Uterus (tissue), 4 donors: ENCODE measurements around the gene RNFT2. TPM values are rescaled to one million over a fixed set of nuclear protein-coding genes. Genes with fewer than 3 reads are reported as not detected.

Experiments used
- DNase-seq, 2 donors: peaks; one replicate each; pipeline ENCODE4 v3.0.0-alpha.2; 2019 to 2020
- H3K27ac ChIP-seq, 2 donors: fragments of 200-600 bp; sonication (generic); 1 replicate in 1 of 2; 2 replicates in 1 of 2; pipeline ENCODE4 v1.5.1; 2016 to 2018
- H3K27me3 ChIP-seq, 2 donors: fragments of 200-600 bp; sonication (generic); one replicate each; pipeline ENCODE4 v1.5.1; 2018 to 2019; ENCODE audit warnings: control low read depth in 1 of 2
- H3K36me3 ChIP-seq, 2 donors: fragments of 200-600 bp; sonication (generic); one replicate each; pipeline ENCODE4 v1.5.1; 2019; ENCODE audit warnings: control low read depth in 1 of 2
- H3K4me1 ChIP-seq, 2 donors: fragments of 200-600 bp; sonication (generic); one replicate each; pipeline ENCODE4 v1.5.1; 2018 to 2019; ENCODE audit warnings: control low read depth in 1 of 2
- H3K4me3 ChIP-seq, 2 donors: fragments of 200-600 bp; sonication (generic); 1 replicate in 1 of 2; 2 replicates in 1 of 2; pipeline ENCODE4 v1.5.1; 2018 to 2019; ENCODE audit warnings: mild to moderate bottlenecking in 1 of 2
- H3K9me3 ChIP-seq, 2 donors: fragments of 200-600 bp; sonication (generic); one replicate each; pipeline ENCODE4 v1.5.1; 2019; ENCODE audit warnings: control low read depth in 1 of 2
- POLR2A ChIP-seq, 2 donors: fragments of 450-650 bp; IDR thresholded peaks; one replicate each; pipeline ENCODE4 v1.6.1; 2016; ENCODE audit warnings: antibody characterized with exemption in 2 of 2, mild to moderate bottlenecking in 1 of 2, moderate library complexity in 1 of 2
- intact Hi-C: fragments of 100-400 bp; cut with DNase I; formaldehyde crosslinking; loops from one replicate; pipeline ENCODE4 v1.15.1; 2023; ENCODE audit warnings: low total_unique reads
- total RNA-seq, 4 donors: library from RNA; depleted of rRNA in 3 of 4; stranded (reverse); fragments of >200 nt in 3 of 4; gene quantifications; one replicate each; pipeline versions ENCODE4 v1.1.0 to v1.2.4, GENCODE V29; 2014 to 2023
- TF ChIP-seq, protein P1 (sequence below), 4 experiments: fragments of 200-600 bp in 2 of 4; fragments of 450-650 bp in 2 of 4; sonication (generic) in 2 of 4; IDR thresholded peaks; one replicate each; pipeline ENCODE4 v1.5.1; 2016 to 2019; ENCODE audit warnings: antibody characterized with exemption in 4 of 4, mild to moderate bottlenecking in 2 of 4, moderate library complexity in 1 of 4
- donor health status: DM: yes; HTN: yes; CAD: no.

The RNFT2 gene
- total RNA-seq, 4 donors from 2014 or later, result 1.4 to 4.7 TPM; not detected in 2

- Histone ChIP-seq H3K27me3 (no peaks in the 10 kb centered on the region), H3K9me3 (no peaks in the 10 kb centered on the region), H3K4me1 (no peaks in the 10 kb centered on the region), H3K27ac (no peak overlapping the region), H3K4me3 (no peak overlapping the region), H3K36me3 (no peaks in the 10 kb centered on the region)
- intact Hi-C loops, result no loop called here
- no peak for DNase-seq
- TF ChIP-seq, protein P1, sequence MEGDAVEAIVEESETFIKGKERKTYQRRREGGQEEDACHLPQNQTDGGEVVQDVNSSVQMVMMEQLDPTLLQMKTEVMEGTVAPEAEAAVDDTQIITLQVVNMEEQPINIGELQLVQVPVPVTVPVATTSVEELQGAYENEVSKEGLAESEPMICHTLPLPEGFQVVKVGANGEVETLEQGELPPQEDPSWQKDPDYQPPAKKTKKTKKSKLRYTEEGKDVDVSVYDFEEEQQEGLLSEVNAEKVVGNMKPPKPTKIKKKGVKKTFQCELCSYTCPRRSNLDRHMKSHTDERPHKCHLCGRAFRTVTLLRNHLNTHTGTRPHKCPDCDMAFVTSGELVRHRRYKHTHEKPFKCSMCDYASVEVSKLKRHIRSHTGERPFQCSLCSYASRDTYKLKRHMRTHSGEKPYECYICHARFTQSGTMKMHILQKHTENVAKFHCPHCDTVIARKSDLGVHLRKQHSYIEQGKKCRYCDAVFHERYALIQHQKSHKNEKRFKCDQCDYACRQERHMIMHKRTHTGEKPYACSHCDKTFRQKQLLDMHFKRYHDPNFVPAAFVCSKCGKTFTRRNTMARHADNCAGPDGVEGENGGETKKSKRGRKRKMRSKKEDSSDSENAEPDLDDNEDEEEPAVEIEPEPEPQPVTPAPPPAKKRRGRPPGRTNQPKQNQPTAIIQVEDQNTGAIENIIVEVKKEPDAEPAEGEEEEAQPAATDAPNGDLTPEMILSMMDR (IDR thresholded peaks at IDR 0.05), result no peak
- TF ChIP-seq POLR2A (IDR thresholded peaks at IDR 0.05), result no peak
Measured at GRCh38 chr12:116891019-116891418, 152.9 kb downstream of the RNFT2 start.

DNA sequence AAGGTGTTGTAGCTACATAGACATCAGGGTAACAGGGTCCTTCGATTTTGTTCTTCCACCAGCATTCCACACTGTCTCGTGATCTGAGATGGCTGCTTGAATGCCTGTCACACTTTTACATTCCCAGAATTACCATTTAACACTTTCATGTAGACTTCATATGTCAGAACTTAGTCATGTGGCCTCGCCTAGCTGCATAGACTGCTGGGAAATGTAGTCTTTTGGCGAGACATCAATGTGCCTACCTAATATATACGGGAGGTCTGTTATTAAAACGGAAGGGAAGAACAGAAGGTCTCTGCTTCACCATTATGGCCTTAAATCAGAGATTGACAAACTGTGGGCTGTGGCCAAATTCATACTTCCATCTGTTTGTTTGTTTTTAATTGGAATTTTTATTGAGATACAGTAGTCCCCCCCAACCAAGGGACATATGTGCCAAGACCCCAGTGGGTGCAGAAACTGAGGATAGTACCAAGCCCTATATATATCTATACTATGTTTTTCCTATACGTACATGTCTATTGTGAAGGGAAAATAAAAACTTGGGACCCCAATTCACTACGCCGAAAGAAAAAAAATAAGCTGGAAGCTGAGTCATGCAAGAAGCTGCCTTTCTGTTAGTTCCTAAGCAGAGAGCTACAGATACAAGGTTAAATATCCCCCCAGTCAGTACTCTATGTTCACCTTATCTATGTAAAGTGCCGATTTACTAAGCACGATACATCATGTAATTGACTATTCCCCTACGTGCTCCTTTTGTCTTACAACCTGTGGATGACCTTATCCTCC lies 154.4 kb downstream of the RNFT2 start:
- DNase-seq, result no peak
- Histone ChIP-seq H3K36me3 (no peaks in the 10 kb centered on the region), H3K4me3 (no peak overlapping the region), H3K4me1 (no peaks in the 10 kb centered on the region), H3K27ac (no peak overlapping the region), H3K9me3 (no peaks in the 10 kb centered on the region), H3K27me3 (no peaks in the 10 kb centered on the region)
- intact Hi-C loops, result no loop called here
- TF ChIP-seq, protein P1 (IDR thresholded peaks at IDR 0.05), result no peak
- no peak for TF ChIP-seq POLR2A (IDR thresholded peaks at IDR 0.05)

DNA sequence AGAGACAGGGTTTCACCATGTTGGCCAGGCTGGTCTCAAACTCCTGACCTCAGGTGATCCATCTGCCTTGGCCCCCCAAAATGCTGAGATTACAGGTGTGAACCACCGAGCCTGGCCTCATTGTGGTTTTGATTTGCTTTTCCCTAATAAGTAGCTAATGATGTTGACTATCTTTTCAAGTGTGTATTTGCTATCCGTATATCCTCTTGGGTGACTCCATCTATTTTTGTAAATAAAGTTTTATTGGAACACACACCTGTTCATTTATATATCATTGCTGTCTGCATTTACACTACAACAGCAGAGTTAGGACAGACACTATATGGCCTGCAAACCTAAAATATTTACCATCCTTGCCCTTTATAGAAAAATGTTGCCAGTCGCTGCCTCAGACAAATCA lies 156.8 kb downstream of the RNFT2 start:
- TF ChIP-seq POLR2A (IDR thresholded peaks at IDR 0.05), result no peak
- TF ChIP-seq, protein P1 (IDR thresholded peaks at IDR 0.05), result no peak
- Histone ChIP-seq H3K36me3 (no peaks in the 10 kb centered on the region), H3K9me3 (no peaks in the 10 kb centered on the region), H3K27ac (no peak overlapping the region), H3K27me3 (no peaks in the 10 kb centered on the region), H3K4me3 (no peak overlapping the region), H3K4me1 (no peaks in the 10 kb centered on the region)
- no peak for DNase-seq
- intact Hi-C loops, result no loop called here

DNA sequence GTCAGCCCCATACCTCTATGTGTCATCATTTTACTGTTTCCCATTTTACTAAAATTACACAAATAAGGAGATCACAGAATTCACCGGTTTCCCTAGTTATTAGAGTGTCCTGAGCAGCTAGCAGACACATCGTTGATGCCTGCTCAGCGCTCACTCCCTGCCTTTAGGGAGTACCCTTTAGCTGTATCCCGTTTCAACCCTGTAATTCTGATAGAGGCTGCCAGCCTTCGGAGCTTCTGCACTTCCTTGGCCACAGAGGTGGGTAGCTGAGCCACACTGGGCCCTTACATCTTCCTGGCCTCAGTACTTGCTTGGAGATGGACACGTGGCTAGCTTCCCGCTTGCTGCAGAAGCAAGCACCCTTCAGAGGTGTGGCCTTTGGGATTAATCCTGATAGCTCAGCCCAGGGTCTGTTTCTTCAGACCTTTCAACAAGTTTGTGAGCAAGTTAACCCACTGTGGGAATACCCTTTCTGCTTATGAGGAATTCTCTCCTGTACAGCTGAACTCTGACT lies 158.4 kb downstream of the RNFT2 start:
- H3K27me3 ChIP-seq, result no peaks in the 10 kb centered on the region
- DNase-seq, result no peak
- H3K4me3 ChIP-seq, result no peak overlapping the region
- H3K27ac ChIP-seq, result no peak overlapping the region
- H3K36me3 ChIP-seq, result no peaks in the 10 kb centered on the region
- intact Hi-C loops, result no loop called here
- TF ChIP-seq, protein P1 (IDR thresholded peaks at IDR 0.05), result no peak
- TF ChIP-seq POLR2A (IDR thresholded peaks at IDR 0.05), result no peak
- no peaks in the 10 kb centered on the region for H3K9me3 ChIP-seq
- H3K4me1 ChIP-seq, result no peaks in the 10 kb centered on the region

GRCh38 chr12:116897476-116897875 lies 159.4 kb downstream of the RNFT2 start:
- no peaks in the 10 kb centered on the region for H3K9me3 ChIP-seq
- H3K27ac ChIP-seq, result no peak overlapping the region
- no peaks in the 10 kb centered on the region for H3K36me3 ChIP-seq
- DNase-seq, result no peak
- H3K4me1 ChIP-seq, result no peaks in the 10 kb centered on the region
- H3K27me3 ChIP-seq, result no peaks in the 10 kb centered on the region
- intact Hi-C loops, result no loop called here
- no peak overlapping the region for H3K4me3 ChIP-seq
- no peak for TF ChIP-seq POLR2A (IDR thresholded peaks at IDR 0.05)
- TF ChIP-seq, protein P1 (IDR thresholded peaks at IDR 0.05), result no peak
